Muscle of leg (tissue), 11 donors: ENCODE measurements around the gene RASSF7. TPM values are rescaled to one million over a fixed set of nuclear protein-coding genes. Genes with fewer than 3 reads are reported as not detected.

Source experiments
- DNase-seq: peaks from one replicate; pipeline ENCODE4 v3.0.0; 2013
- H3K27ac ChIP-seq: one replicate; pipeline ENCODE4 v1.5.1; 2013; ENCODE audit warnings: mild to moderate bottlenecking, low read length, control low read depth
- H3K27me3 ChIP-seq: one replicate; pipeline ENCODE4 v1.6.1; 2013; ENCODE audit warnings: low read length; ENCODE audit not compliant: control insufficient read depth, insufficient read depth
- H3K36me3 ChIP-seq: one replicate; pipeline ENCODE4 v1.6.1; 2013; ENCODE audit warnings: low read length; ENCODE audit not compliant: control insufficient read depth, insufficient read depth
- H3K4me1 ChIP-seq: one replicate; pipeline ENCODE4 v1.6.1; 2013; ENCODE audit warnings: low read length; ENCODE audit not compliant: control insufficient read depth, insufficient read depth
- H3K4me3 ChIP-seq: one replicate; pipeline ENCODE4 v1.5.1; 2013; ENCODE audit warnings: low read length, control low read depth
- H3K9me3 ChIP-seq: replicated peaks from 2 replicates; pipeline ENCODE4 v1.6.1; 2013; ENCODE audit warnings: low read depth, low read length; ENCODE audit not compliant: control insufficient read depth
- WGBS: methylation state at CpG from one replicate; pipeline ENCODE4 v1.1.5; 2013; ENCODE audit warnings: missing lambda C conversion rate; ENCODE audit not compliant: insufficient coverage; 5-methylcytosine and 5-hydroxymethylcytosine counted together
- polyA plus RNA-seq, 8 donors: library from polyadenylated mRNA; unstranded; fragments of 120-200 nt; gene quantifications; one replicate each; pipeline versions ENCODE4 v1.2.1 to v1.2.3, GENCODE V29; 2013; ENCODE audit warnings: inconsistent platforms in 1 of 8, low replicate concordance in 1 of 8; ENCODE audit not compliant: insufficient read length in 8 of 8, insufficient read depth in 1 of 8
- total RNA-seq: library from RNA; stranded (reverse); fragments of 120-200 nt; gene quantifications from one replicate; pipeline ENCODE4 v1.2.4, GENCODE V29; 2013

Gene RASSF7
- total and polyA plus RNA-seq, 9 donors, result 2.3 to 4.4 (median 2.6) TPM

- no peaks in the 10 kb centered on the region for H3K27me3 ChIP-seq
- H3K9me3 ChIP-seq, result no peaks in the 10 kb centered on the region
- H3K4me3 ChIP-seq, result no peak overlapping the region
- no peak overlapping the region for H3K27ac ChIP-seq
- peaks cover 90% of the 10 kb centered on the region for H3K36me3 ChIP-seq
- peaks cover 40% of the 10 kb centered on the region for H3K4me1 ChIP-seq
- 87% methylated on average over 14 of the region's 18 CpGs for WGBS
- no peak for DNase-seq
Measured at GRCh38 chr11:610146-610801, 49.5 kb downstream of the RASSF7 start.

- Histone ChIP-seq H3K36me3 (peaks cover 79% of the 10 kb centered on the region), H3K27ac (peak overlapping the region; percentile 95), H3K9me3 (no peaks in the 10 kb centered on the region), H3K27me3 (no peaks in the 10 kb centered on the region), H3K4me1 (peaks cover 45% of the 10 kb centered on the region), H3K4me3 (no peak overlapping the region)
- no peak for DNase-seq
- 89% methylated on average over 38 of the region's 49 CpGs for WGBS
Measured at GRCh38 chr11:611001-611996, 50.5 kb downstream of the RASSF7 start.

GRCh38 chr11:612201-612960, 51.6 kb downstream of the RASSF7 start:
- H3K36me3 ChIP-seq, result peaks cover 70% of the 10 kb centered on the region
- no peaks in the 10 kb centered on the region for H3K9me3 ChIP-seq
- H3K27me3 ChIP-seq, result no peaks in the 10 kb centered on the region
- H3K4me3 ChIP-seq, result no peak overlapping the region
- peaks cover 47% of the 10 kb centered on the region for H3K4me1 ChIP-seq
- DNase-seq, result peak; percentile 83
- H3K27ac ChIP-seq, result peak overlapping the region; percentile 95
- WGBS, result 46% methylated on average over 25 of the region's 27 CpGs

DNA sequence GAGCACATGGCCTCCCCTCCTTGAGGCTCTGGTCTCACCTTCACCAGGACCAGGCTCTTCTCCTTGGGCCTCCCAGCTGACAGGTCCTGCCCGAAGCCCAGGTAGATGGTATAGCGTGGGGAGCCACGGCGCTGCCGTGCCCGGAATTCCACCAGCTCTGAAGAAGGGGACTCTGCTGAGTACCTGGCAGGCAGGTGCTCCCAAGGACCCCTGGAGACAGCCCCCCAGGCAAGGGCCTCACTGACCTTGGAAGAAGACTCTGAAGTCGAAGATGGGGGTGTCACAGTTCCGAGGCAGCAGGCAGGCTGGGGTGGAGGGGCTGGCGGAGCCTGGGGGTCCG, 52.2 kb downstream of the RASSF7 start:
- no peak for DNase-seq
- 92% methylated on average over 9 of the region's 10 CpGs for WGBS
- Histone ChIP-seq H3K4me1 (peaks cover 47% of the 10 kb centered on the region), H3K4me3 (no peak overlapping the region), H3K36me3 (peaks cover 65% of the 10 kb centered on the region), H3K27me3 (no peaks in the 10 kb centered on the region), H3K9me3 (no peaks in the 10 kb centered on the region), H3K27ac (peak overlapping the region; percentile 95)

GRCh38 chr11:613369-613968, 52.7 kb downstream of the RASSF7 start:
- no peak for DNase-seq
- Histone ChIP-seq H3K27me3 (no peaks in the 10 kb centered on the region), H3K4me1 (peaks cover 47% of the 10 kb centered on the region), H3K9me3 (no peaks in the 10 kb centered on the region), H3K36me3 (peaks cover 62% of the 10 kb centered on the region), H3K4me3 (peak overlapping the region; percentile 91), H3K27ac (peak overlapping the region; percentile 95)
- WGBS, result 54% methylated on average over 27 of the region's 36 CpGs

Other genes with a start within 250 kb of the RASSF7 start
- 24.6 TPM for gene IFITM1, start 246.9 kb upstream of the RASSF7 start, total RNA-seq
- gene IFITM1, start 246.9 kb upstream of the RASSF7 start, polyA plus RNA-seq, result 10 to 100 TPM; 19.8 to 33.3 (median 24.3) TPM
- 80.4 TPM for gene IFITM3, start 240.1 kb upstream of the RASSF7 start, total RNA-seq
- 100 to 1,000 TPM; 220 to 363 (median 280) TPM for gene IFITM3, start 240.1 kb upstream of the RASSF7 start, polyA plus RNA-seq
- 14.4 TPM for gene B4GALNT4, start 191.5 kb upstream of the RASSF7 start, total RNA-seq
- 10 to 100 TPM; 12.9 to 34.1 (median 21.7) TPM for gene B4GALNT4, start 191.5 kb upstream of the RASSF7 start, polyA plus RNA-seq
- 0.13 TPM for gene PKP3, start 166.8 kb upstream of the RASSF7 start, total RNA-seq
- gene PKP3, start 166.8 kb upstream of the RASSF7 start, polyA plus RNA-seq, result 10 to 100 TPM in 1 of 8 donors, 1 to 10 TPM in 1, under 1 TPM in 6; 0.16 to 10.5 (median 0.61) TPM
- gene SIGIRR, start 146.0 kb upstream of the RASSF7 start, total RNA-seq, result 16.5 TPM
- gene SIGIRR, start 146.0 kb upstream of the RASSF7 start, polyA plus RNA-seq, result 10 to 100 TPM in 7 of 8 donors, 1 to 10 TPM in 1; 9.4 to 26.3 (median 15.5) TPM
- gene ANO9, start 119.0 kb upstream of the RASSF7 start, total RNA-seq, result 0.09 TPM
- 1 to 10 TPM in 3 of 8 donors, under 1 TPM in 5; 0.23 to 5.6 (median 0.37) TPM for gene ANO9, start 119.0 kb upstream of the RASSF7 start, polyA plus RNA-seq
- 19.4 TPM for gene PTDSS2, start 110.7 kb upstream of the RASSF7 start, total RNA-seq
- 10 to 100 TPM; 25.6 to 47.2 (median 30.4) TPM for gene PTDSS2, start 110.7 kb upstream of the RASSF7 start, polyA plus RNA-seq
- gene RNH1, start 53.7 kb upstream of the RASSF7 start, total RNA-seq, result 89.5 TPM
- 100 to 1,000 TPM in 4 of 8 donors, 10 to 100 TPM in 4; 89.6 to 107 (median 99.6) TPM for gene RNH1, start 53.7 kb upstream of the RASSF7 start, polyA plus RNA-seq
- gene HRAS, start 25.4 kb upstream of the RASSF7 start, total RNA-seq, result 90.4 TPM
- gene HRAS, start 25.4 kb upstream of the RASSF7 start, polyA plus RNA-seq, result 100 to 1,000 TPM in 5 of 8 donors, 10 to 100 TPM in 3; 78.8 to 143 (median 119) TPM
- 2.0 TPM for gene LRRC56, start 23.4 kb upstream of the RASSF7 start, total RNA-seq
- 1 to 10 TPM; 1.7 to 8.4 (median 5.9) TPM for gene LRRC56, start 23.4 kb upstream of the RASSF7 start, polyA plus RNA-seq
- gene LMNTD2, start 232 bp upstream of the RASSF7 start, total RNA-seq, result 0.22 TPM
- gene LMNTD2, start 232 bp upstream of the RASSF7 start, polyA plus RNA-seq, result 1 to 10 TPM in 2 of 8 donors, under 1 TPM in 6; 0.25 to 1.5 (median 0.62) TPM
- gene PHRF1, start 15.5 kb downstream of the RASSF7 start, total RNA-seq, result 13.1 TPM
- 10 to 100 TPM; 16.0 to 23.1 (median 20.2) TPM for gene PHRF1, start 15.5 kb downstream of the RASSF7 start, polyA plus RNA-seq
- gene IRF7, start 55.0 kb downstream of the RASSF7 start, total RNA-seq, result 11.3 TPM
- 10 to 100 TPM in 3 of 8 donors, 1 to 10 TPM in 5; 7.8 to 14.7 (median 9.6) TPM for gene IRF7, start 55.0 kb downstream of the RASSF7 start, polyA plus RNA-seq
- 0.75 TPM for gene CDHR5, start 64.0 kb downstream of the RASSF7 start, total RNA-seq
- 10 to 100 TPM in 1 of 8 donors, 1 to 10 TPM in 6, under 1 TPM in 1; 0.65 to 33.7 (median 1.4) TPM for gene CDHR5, start 64.0 kb downstream of the RASSF7 start, polyA plus RNA-seq
- gene SCT, start 66.2 kb downstream of the RASSF7 start, total RNA-seq, result 55.2 TPM
- gene SCT, start 66.2 kb downstream of the RASSF7 start, polyA plus RNA-seq, result 100 to 1,000 TPM in 2 of 8 donors, 10 to 100 TPM in 6; 37.0 to 126 (median 66.4) TPM
- gene DRD4, start 76.3 kb downstream of the RASSF7 start, total RNA-seq, result 0.22 TPM
- 1 to 10 TPM in 2 of 8 donors, under 1 TPM in 6; 0.18 to 2.0 (median 0.83) TPM for gene DRD4, start 76.3 kb downstream of the RASSF7 start, polyA plus RNA-seq
- 22.7 TPM for gene DEAF1, start 134.3 kb downstream of the RASSF7 start, total RNA-seq
- gene DEAF1, start 134.3 kb downstream of the RASSF7 start, polyA plus RNA-seq, result 10 to 100 TPM; 29.3 to 38.9 (median 31.7) TPM
- 11.8 TPM for gene TMEM80, start 134.8 kb downstream of the RASSF7 start, total RNA-seq
- 10 to 100 TPM; 10.1 to 26.0 (median 20.1) TPM for gene TMEM80, start 134.8 kb downstream of the RASSF7 start, polyA plus RNA-seq
- gene EPS8L2, start 145.3 kb downstream of the RASSF7 start, total RNA-seq, result 1.6 TPM
- 10 to 100 TPM in 1 of 8 donors, 1 to 10 TPM in 7; 1.5 to 14.1 (median 2.2) TPM for gene EPS8L2, start 145.3 kb downstream of the RASSF7 start, polyA plus RNA-seq
- 62.7 TPM for gene TALDO1, start 186.5 kb downstream of the RASSF7 start, total RNA-seq
- gene TALDO1, start 186.5 kb downstream of the RASSF7 start, polyA plus RNA-seq, result 10 to 100 TPM; 60.2 to 79.9 (median 71.3) TPM
- gene GATD1, start 216.5 kb downstream of the RASSF7 start, total RNA-seq, result 18.1 TPM
- gene GATD1, start 216.5 kb downstream of the RASSF7 start, polyA plus RNA-seq, result 10 to 100 TPM; 38.9 to 53.2 (median 44.8) TPM
- gene CEND1, start 229.1 kb downstream of the RASSF7 start, total RNA-seq, result 0.04 TPM
- 1 to 10 TPM in 1 of 8 donors, under 1 TPM in 7; 0.36 to 1.5 (median 0.56) TPM for gene CEND1, start 229.1 kb downstream of the RASSF7 start, polyA plus RNA-seq
- gene SLC25A22, start 237.3 kb downstream of the RASSF7 start, total RNA-seq, result 5.4 TPM
- gene SLC25A22, start 237.3 kb downstream of the RASSF7 start, polyA plus RNA-seq, result 10 to 100 TPM; 10.4 to 15.8 (median 14.2) TPM
- 3.9 TPM for gene PIDD1, start 244.3 kb downstream of the RASSF7 start, total RNA-seq
- gene PIDD1, start 244.3 kb downstream of the RASSF7 start, polyA plus RNA-seq, result 10 to 100 TPM in 4 of 8 donors, 1 to 10 TPM in 4; 5.5 to 13.7 (median 10.0) TPM
- 2,004 TPM for gene RPLP2, start 249.0 kb downstream of the RASSF7 start, total RNA-seq
- gene RPLP2, start 249.0 kb downstream of the RASSF7 start, polyA plus RNA-seq, result 1,000 to 10,000 TPM; 1,485 to 2,136 (median 1,739) TPM